ENCODE measurements around the gene ARHGAP8. TPM values are rescaled to one million over a fixed set of nuclear protein-coding genes. Genes with fewer than 3 reads are reported as not detected.

Gene ARHGAP8
- total and polyA plus RNA-seq, 8 donors, result 7.8 to 63.6 (median 11.3) TPM

DNA sequence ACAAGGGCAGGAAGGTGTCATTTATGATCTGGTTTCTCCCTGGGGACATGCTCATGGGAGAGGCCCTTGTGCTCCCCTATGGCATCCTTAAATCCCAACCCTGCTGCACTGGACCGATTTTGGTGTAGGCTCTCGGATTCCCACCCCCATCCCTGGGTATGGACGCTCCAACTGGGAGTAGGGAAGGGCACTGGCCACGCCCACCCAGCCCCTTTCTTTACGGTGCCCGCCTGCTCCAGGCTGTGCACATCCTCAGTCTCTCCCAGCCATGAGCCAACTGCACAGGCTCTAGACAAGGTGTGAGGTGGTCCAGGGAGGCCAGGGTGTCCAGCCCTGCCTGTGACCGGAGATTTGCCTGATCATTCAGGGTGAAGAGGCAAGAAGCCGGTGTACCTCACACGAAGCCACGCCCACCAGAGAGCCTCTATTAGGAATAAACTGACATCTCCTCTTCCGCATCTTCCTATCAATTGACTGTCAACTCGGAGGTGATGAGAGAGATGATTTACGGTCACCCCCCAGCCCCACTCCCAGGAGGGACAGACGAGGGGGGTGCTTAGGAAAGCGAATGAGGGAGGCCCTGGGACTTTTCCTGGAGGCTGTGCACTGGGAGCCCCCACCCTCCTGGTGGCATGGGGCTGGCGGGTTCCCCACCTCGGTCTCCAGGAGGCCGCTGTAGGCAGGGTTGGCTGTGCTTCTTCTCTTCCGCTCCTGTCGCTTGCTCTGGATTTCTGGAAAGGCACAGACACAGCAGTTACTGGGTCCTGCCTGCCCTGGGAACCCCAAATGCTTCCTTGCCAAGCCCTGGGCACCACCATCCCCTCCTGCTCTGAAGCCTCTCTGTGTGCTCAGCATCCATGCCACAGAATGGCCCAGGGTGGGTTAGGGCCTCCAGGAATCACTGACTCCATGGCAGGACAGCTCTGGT lies 140.7 kb downstream of the ARHGAP8 start:
- no peaks in the 10 kb centered on the region for H3K27me3 ChIP-seq
- H3K36me3 ChIP-seq, result no peaks in the 10 kb centered on the region
- TF ChIP-seq EP300 (IDR thresholded peaks at IDR 0.05) (no peak), CTCF (IDR thresholded peaks at IDR 0.05) (no peak), POLR2A (IDR thresholded peaks at IDR 0.05) (no peak), POLR2AphosphoS5 (IDR thresholded peaks at IDR 0.05) (no peak)
- DNase-seq, result no peak
- no peaks in the 10 kb centered on the region for H3K4me1 ChIP-seq
- no peaks in the 10 kb centered on the region for H3K9me3 ChIP-seq
- no peak overlapping the region for H3K4me3 ChIP-seq
- intact Hi-C loops (cut with DNase I; ENCODE audit: low total_unique reads), result no loop called here
- H3K27ac ChIP-seq, result no peak overlapping the region
- 79 to 86% (median 84%) methylated on average over 12 to 20 of the region's 20 CpGs for WGBS, 5 donors

GRCh38 chr22:44893731-44894080 lies 141.3 kb downstream of the ARHGAP8 start:
- DNase-seq, result no peak
- Histone ChIP-seq H3K27me3 (no peaks in the 10 kb centered on the region), H3K4me3 (no peak overlapping the region), H3K27ac (no peak overlapping the region), H3K9me3 (no peaks in the 10 kb centered on the region), H3K4me1 (no peaks in the 10 kb centered on the region), H3K36me3 (no peaks in the 10 kb centered on the region)
- WGBS, 5 donors, result 35 to 56% (median 47%) methylated on average over 5 to 7 of the region's 7 CpGs
- intact Hi-C loops (cut with DNase I; ENCODE audit: low total_unique reads), result no loop called here
- no peak for TF ChIP-seq POLR2AphosphoS5 (IDR thresholded peaks at IDR 0.05)
- TF ChIP-seq POLR2A (IDR thresholded peaks at IDR 0.05), result no peak
- TF ChIP-seq CTCF (IDR thresholded peaks at IDR 0.05), result no peak
- no peak for TF ChIP-seq EP300 (IDR thresholded peaks at IDR 0.05)

DNA sequence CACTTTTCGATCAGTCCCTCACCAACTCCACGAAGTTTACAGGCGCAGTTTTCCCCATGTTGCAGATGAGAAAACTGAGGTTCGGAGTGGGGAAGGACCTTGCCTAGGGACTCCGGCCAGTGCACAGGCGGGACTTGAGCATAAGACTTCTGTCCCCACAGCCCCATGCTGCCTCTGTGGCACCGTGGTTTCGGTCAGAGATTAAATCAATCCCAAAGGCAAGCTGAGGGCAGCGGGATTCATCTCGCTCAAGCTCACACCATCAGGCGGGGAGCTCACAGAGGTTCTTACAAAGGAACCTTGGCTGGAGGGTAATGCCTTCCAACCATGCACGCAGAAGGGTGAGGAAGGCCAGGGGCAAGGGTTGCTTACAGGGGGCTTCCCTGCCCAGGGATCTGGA lies 141.9 kb downstream of the ARHGAP8 start:
- DNase-seq, result no peak
- WGBS, 5 donors, result 85 to 91% (median 88%) methylated on average over 12 of the region's 12 CpGs

DNA sequence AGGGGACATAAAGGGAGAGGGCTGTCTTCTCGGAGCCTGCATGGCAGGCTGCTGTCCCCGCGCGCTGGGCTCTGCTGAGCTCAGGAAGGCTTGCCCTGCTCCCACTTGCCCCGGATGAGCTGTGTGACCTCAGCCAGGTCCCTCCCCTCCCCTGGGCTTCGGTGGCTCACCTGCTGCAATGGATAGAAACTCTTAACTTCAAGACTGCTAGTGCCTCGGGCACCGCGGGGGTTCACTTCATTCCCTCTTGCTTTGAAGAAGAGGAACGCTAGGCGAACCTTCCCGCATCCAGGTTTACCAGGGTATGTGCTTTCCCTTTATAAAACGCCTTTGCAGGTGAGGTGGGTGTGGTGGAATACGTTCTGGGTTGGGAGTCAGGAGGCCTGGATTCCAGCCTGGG lies 142.4 kb downstream of the ARHGAP8 start:
- WGBS, 5 donors, result 79 to 90% (median 82%) methylated on average over 13 to 14 of the region's 14 CpGs
- DNase-seq, result no peak
- Histone ChIP-seq H3K27me3 (no peaks in the 10 kb centered on the region), H3K4me3 (no peak overlapping the region), H3K27ac (no peak overlapping the region), H3K9me3 (peaks cover 0 to 1% (median 0%) of the 10 kb centered on the region in 4 donors), H3K36me3 (no peaks in the 10 kb centered on the region), H3K4me1 (no peaks in the 10 kb centered on the region)
- intact Hi-C loops (cut with DNase I; ENCODE audit: low total_unique reads), result no loop called here
- TF ChIP-seq EP300 (IDR thresholded peaks at IDR 0.05), result no peak
- TF ChIP-seq CTCF (IDR thresholded peaks at IDR 0.05), result no peak
- TF ChIP-seq POLR2AphosphoS5 (IDR thresholded peaks at IDR 0.05), result no peak
- no peak for TF ChIP-seq POLR2A (IDR thresholded peaks at IDR 0.05)

More for the DNA sequence above, 141.9 kb downstream of the ARHGAP8 start:
- H3K36me3 ChIP-seq, result no peaks in the 10 kb centered on the region
- no peak overlapping the region for H3K4me3 ChIP-seq
- intact Hi-C loops (cut with DNase I; ENCODE audit: low total_unique reads), result no loop called here
- H3K27ac ChIP-seq, result no peak overlapping the region
- H3K9me3 ChIP-seq, result no peaks in the 10 kb centered on the region
- H3K4me1 ChIP-seq, result no peaks in the 10 kb centered on the region
- TF ChIP-seq EP300 (IDR thresholded peaks at IDR 0.05) (no peak), POLR2A (IDR thresholded peaks at IDR 0.05) (no peak), CTCF (IDR thresholded peaks at IDR 0.05) (no peak), POLR2AphosphoS5 (IDR thresholded peaks at IDR 0.05) (no peak)
- no peaks in the 10 kb centered on the region for H3K27me3 ChIP-seq
